AG08396 (cell line): ENCODE results near the gene P2RX7.
A peak's percentile ranks its signal among the peaks of the same experiment; 100 is the strongest.

Source experiments
- DNase-seq: peaks from one replicate; pipeline ENCODE4 v3.0.0; 2012; ENCODE audit warnings: low spot score, mixed read lengths

Gene P2RX7

DNA sequence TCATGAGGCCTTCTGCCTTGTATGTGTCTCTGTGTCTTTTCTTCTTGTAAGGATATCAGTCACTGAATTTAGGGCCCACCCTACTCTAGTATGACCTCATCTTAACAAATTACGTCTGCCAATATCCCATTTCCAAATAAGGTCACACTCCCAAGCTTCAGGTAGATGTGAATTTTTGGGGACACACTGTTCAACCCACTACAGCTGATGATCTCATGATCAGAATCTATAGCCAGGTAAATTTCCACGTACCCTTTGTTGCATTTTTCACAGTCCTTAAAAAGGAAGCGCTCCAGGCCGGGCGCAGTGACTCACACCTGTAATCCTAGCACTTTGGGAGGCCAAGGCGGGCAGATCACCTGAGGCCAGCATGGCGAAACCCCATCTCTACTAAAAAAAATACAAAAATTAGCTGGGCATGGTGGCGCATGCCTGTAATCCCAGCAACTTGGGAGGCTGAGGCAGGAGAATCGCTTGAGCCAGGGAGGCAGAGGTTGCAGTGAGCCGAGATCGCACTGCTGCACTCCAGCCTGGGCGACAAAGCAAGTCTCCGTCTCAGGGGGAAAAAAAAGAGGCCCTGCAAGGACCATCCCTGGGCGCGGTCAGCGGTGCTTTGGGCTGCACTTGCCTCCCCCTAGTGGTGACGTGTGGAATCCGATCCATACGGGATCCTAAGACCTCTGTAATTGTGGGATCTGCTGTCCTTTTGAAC is 97.3 kb downstream of the P2RX7 start:
- DNase-seq, result peak; percentile 91

DNA sequence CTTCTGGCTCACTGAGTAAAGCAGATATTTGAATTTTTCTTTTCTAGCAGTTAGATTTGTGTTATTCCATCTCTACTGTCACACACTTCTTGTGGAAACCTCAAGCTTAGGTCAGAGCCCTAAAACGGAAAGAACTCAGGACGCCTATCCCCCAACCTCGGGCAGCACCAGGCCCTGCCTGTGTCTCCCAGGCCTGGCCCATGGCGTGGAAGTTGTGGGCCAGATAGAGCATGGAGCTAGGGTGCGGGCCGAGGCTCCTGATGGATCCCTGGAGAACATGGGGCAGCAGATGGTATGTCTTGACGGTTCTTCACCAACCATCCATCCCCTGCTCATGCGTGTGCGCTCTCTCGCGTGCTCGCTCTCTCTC is 97.8 kb downstream of the P2RX7 start:
- no peak for DNase-seq

DNA sequence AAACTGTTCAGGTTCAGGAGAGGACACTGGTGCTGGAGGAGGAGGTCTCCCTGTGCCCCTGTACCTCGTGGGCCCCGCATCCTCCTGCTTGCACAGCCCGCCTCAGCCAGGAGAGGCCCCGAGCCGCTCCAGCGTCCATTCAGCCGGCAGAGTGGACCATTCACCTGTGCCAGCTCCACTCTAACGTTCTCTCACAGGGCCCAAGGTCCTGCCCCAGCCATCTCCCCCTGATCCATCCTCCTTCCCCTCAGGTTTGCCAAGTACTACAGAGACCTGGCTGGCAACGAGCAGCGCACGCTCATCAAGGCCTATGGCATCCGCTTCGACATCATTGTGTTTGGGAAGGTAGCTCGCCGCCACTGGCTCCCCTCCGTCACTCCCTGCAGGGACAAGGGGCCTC is 99.5 kb downstream of the P2RX7 start:
- no peak for DNase-seq

DNA sequence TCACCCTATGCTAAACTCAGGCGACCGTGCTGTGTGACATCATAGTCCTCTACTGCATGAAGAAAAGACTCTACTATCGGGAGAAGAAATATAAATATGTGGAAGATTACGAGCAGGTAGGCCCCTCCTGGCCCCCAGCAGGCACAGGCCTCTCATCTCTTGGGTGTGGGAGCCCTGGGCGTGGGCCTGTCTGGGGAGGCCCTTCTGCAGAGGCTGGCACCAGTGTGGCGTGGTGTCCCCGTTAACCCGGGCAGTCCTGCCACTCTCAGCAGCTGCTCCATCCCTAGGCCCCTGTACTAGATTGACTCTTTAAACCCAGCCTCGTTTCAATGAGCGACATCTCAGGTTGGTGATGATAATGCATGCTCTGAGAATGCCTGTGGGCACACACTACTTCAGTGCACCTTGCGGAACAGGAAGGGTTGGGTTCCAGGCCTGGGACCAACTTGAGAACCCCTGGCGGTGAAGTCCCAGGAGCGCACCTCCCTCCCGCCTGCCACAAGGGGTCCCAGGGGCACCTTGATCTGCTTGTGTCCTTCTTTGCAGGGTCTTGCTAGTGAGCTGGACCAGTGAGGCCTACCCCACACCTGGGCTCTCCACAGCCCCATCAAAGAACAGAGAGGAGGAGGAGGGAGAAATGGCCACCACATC is 100.4 kb downstream of the P2RX7 start:
- DNase-seq, result no peak

DNA sequence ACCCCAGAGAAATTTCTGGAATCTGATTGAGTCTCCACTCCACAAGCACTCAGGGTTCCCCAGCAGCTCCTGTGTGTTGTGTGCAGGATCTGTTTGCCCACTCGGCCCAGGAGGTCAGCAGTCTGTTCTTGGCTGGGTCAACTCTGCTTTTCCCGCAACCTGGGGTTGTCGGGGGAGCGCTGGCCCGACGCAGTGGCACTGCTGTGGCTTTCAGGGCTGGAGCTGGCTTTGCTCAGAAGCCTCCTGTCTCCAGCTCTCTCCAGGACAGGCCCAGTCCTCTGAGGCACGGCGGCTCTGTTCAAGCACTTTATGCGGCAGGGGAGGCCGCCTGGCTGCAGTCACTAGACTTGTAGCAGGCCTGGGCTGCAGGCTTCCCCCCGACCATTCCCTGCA is 100.9 kb downstream of the P2RX7 start:
- DNase-seq, result no peak

DNA sequence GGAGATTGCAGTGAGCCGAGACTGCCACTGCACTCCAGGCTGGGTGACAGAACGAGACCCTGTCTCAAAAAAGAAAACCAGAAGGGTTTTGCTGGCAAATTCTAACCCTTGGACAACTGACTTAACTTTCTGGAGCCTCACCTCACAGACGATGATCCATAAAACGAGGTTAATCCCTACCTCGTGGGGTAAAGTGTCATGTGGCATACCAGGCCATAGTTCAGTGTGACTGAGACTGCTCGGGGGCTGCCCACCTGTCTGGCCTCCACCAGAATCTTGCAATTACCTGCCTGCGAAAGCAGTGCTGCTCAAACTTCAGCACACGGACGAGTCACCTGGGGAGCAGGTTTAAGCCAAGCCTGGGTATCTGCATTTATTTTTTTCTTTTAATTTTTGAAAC is 104.1 kb downstream of the P2RX7 start:
- DNase-seq, result no peak

DNA sequence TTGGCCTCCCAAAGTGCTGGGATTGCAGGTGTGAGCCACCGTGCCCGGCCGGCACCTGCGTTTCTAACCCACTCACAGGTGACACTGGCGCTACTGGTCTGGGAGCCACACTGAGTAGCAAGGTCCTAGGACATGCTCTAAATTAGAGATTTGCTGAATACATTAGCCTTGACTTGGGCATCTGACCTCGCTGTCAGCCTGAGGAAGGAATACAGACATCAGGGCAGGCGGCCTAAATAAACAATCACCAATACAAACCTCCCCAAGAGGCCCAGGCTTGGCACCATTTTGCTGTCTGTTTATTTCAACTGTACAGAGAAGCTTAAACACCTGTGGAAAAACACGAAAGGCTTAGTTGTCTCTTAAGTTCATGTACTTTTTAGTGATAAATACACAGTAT is 104.7 kb downstream of the P2RX7 start:
- no peak for DNase-seq
